ENCODE data around the gene CLK2. TPM values are rescaled to one million over a fixed set of nuclear protein-coding genes. Genes with fewer than 3 reads are reported as not detected.

Gene CLK2
- total RNA-seq, 1 experiment from 2014 or later = 43.9 TPM

- H3K9me2 ChIP-seq (ENCODE audit: insufficient read depth) = no peaks in the 10 kb centered on the region
- peaks cover 48% of the 10 kb centered on the region for H3F3A ChIP-seq (ENCODE audit: insufficient read depth, low read depth)
- H3K4me3 ChIP-seq = peak overlapping the region; percentile 96; the same call in 1 of the 2 replicates
- H3K27me3 ChIP-seq (ENCODE audit: insufficient read depth, low read depth) = no peaks in the 10 kb centered on the region
- POLR2A ChIA-PET (ENCODE audit: unreplicated experiment) = interaction anchor here (0.6 to 0.7 kb wide), 2 partner anchors 78 to 383 kb away, joined by 3 to 6 read pairs; no protein-coding TSS in a partner anchor
- peak overlapping the region; percentile 98 for H3K4me2 ChIP-seq
- no peaks in the 10 kb centered on the region; the same call in 1 of the 2 replicates for H3K9me3 ChIP-seq (ENCODE audit: insufficient read depth, low read depth)
- BruUV-seq (replicated peaks) = TSS peak; percentile 22
- H3K79me2 ChIP-seq (ENCODE audit: low read depth) = 0 out of 2 replicates have a peak, but pooled peaks cover 4% of the 10 kb centered on the region
- H3K36me3 ChIP-seq (ENCODE audit: low read depth) = no peaks in the 10 kb centered on the region
- H3K4me1 ChIP-seq (replicated peaks; ENCODE audit: insufficient read depth) = peaks cover 9% of the 10 kb centered on the region; the same call in 1 of the 2 replicates
- TF ChIP-seq CTCF (conservative IDR thresholded peaks at IDR 0.05) = no peak
- no peak for TF ChIP-seq EZH2 (IDR thresholded peaks at IDR 0.05; ENCODE audit: low read depth)
- no peak overlapping the region for H3K27ac ChIP-seq
- intact Hi-C loops (cut with micrococcal nuclease; ENCODE audit: unreplicated experiment) = loop anchor here (2.0 to 5.0 kb wide), 6 partner anchors 45 to 350 kb away; partner anchors contain the start of genes CKS1B, HCN3, KRTCAP2 and SCAMP3
- no peak for DNase-seq
- H4K20me1 ChIP-seq (ENCODE audit: insufficient read depth) = no peaks in the 10 kb centered on the region; the same call in none of the 2 replicates
- no peak overlapping the region for H2AFZ ChIP-seq
- CTCF ChIA-PET = interaction anchor here (0.6 kb wide), 1 partner anchor 352 kb away, joined by 3 read pairs; no protein-coding TSS in a partner anchor
Measured at GRCh38 chr1:155321639-155322503, 48.6 kb upstream of the CLK2 start.

GRCh38 chr1:155320661-155321617 lies 47.6 kb upstream of the CLK2 start, which contains the start of gene RUSC1:
Gene RUSC1, plus strand, starts transcription at chr1:155320894. Its CDS starts 880 bp downstream, at chr1:155321774.
- peaks cover 9% of the 10 kb centered on the region; the same call in 1 of the 2 replicates for H3K4me1 ChIP-seq (replicated peaks; ENCODE audit: insufficient read depth)
- H3K4me2 ChIP-seq = 0 out of 2 replicates have a peak within 1 kb of the TSS, but pooled peaks have one; percentile 98
- no peaks in the 10 kb centered on the region for H3K27me3 ChIP-seq (ENCODE audit: insufficient read depth, low read depth)
- ChIA-PET CTCF (no interaction called here), POLR2A (ENCODE audit: unreplicated experiment) (no interaction called here)
- H3K36me3 ChIP-seq (ENCODE audit: low read depth) = 0 out of 2 replicates have a peak, but pooled peaks cover 4% of the 10 kb centered on the region
- no peaks in the 10 kb centered on the region; the same call in none of the 2 replicates for H4K20me1 ChIP-seq (ENCODE audit: insufficient read depth)
- no peaks in the 10 kb centered on the region; the same call in 1 of the 2 replicates for H3K9me3 ChIP-seq (ENCODE audit: insufficient read depth, low read depth)
- intact Hi-C loops (cut with micrococcal nuclease; ENCODE audit: unreplicated experiment) = loop anchor here (5.0 kb wide), 3 partner anchors 59 to 349 kb away; partner anchors contain the start of genes CKS1B, SCAMP3 and SHC1
- BruUV-seq (replicated peaks) = no TSS peak
- no peak for DNase-seq
- peaks cover 58% of the 10 kb centered on the region for H3F3A ChIP-seq (ENCODE audit: insufficient read depth, low read depth)
- H3K79me2 ChIP-seq (ENCODE audit: low read depth) = 0 out of 2 replicates have a peak, but pooled peaks cover 4% of the 10 kb centered on the region
- no peak for TF ChIP-seq CTCF (conservative IDR thresholded peaks at IDR 0.05)
- TF ChIP-seq EZH2 (IDR thresholded peaks at IDR 0.05; ENCODE audit: low read depth) = no peak
- H3K9me2 ChIP-seq (ENCODE audit: insufficient read depth) = no peaks in the 10 kb centered on the region
- no peak within 1 kb of the TSS for H3K4me3 ChIP-seq
- no peak within 1 kb of the TSS for H2AFZ ChIP-seq
- H3K27ac ChIP-seq = no peak within 1 kb of the TSS
